ENCODE results near the gene SEBOX.

The SEBOX gene

DNA sequence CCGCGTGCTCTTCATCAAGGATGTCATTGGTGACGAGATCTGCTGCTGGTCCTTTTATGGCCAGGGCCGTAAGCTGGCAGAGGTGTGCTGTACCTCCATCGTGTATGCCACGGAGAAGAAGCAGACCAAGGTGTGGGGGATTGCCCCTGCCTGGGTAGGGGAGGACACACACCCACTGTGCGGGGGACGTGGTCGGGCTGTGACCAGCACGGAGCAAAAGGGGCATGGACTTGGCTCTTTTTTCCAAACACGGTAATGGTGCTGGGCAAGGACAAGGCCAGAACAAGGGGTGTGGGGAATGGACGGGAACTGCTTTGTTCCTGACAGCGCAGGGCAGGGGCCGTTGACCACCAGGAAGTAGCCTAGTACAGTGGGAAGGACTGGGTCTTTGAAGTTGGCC is 22.7 kb downstream of the SEBOX start:
- Histone ChIP-seq H2BK5ac (ENCODE audit: low read depth, low read length, poor library complexity) (no peak overlapping the region), H3K36me3 (ENCODE audit: control insufficient read depth in 1 of 2, insufficient read depth in 2 of 2, low read length in 2 of 2) (peaks cover 63 to 78% of the 10 kb centered on the region in 2 experiments), H4K91ac (ENCODE audit: low read depth, low read length) (no peak overlapping the region), H3K18ac (ENCODE audit: low read length) (no peak overlapping the region), H4K8ac (ENCODE audit: low read depth, low read length) (no peak overlapping the region), H3K79me1 (ENCODE audit: low read length) (no peaks in the 10 kb centered on the region), H3K27me3 (ENCODE audit: insufficient read depth, low read length) (no peaks in the 10 kb centered on the region), H3K4me1 (ENCODE audit: control insufficient read depth in 1 of 2, insufficient read depth in 2 of 2, low read length in 2 of 2) (peaks cover 9 to 16% of the 10 kb centered on the region in 2 experiments), H3K23ac (ENCODE audit: low read length) (no peak overlapping the region), H3K4me3 (ENCODE audit: low read depth, low read length) (no peak overlapping the region), H2BK12ac (ENCODE audit: low read length) (no peak overlapping the region), H4K12ac (ENCODE audit: low read depth, low read length) (no peak overlapping the region), H3K4ac (ENCODE audit: low read depth, low read length) (no peak overlapping the region), H3K79me2 (ENCODE audit: control insufficient read depth, insufficient read depth, low read length, poor library complexity) (peaks cover 2% of the 10 kb centered on the region), H3K27ac (ENCODE audit: low read depth, low read length) (no peak overlapping the region), H2AFZ (ENCODE audit: insufficient read depth, low read length, poor library complexity) (no peak overlapping the region), H3K4me2 (ENCODE audit: low read length) (no peak overlapping the region), H3K9me3 (ENCODE audit: insufficient read depth, low read depth, low read length) (peaks cover 2% of the 10 kb centered on the region), H2BK120ac (ENCODE audit: insufficient read depth, low read length, poor library complexity) (no peak overlapping the region), H3K14ac (ENCODE audit: low read length) (no peak overlapping the region), H3K9ac (ENCODE audit: low read length) (no peak overlapping the region), H2AK5ac (ENCODE audit: low read length) (no peak overlapping the region)
- DNase-seq, result no peak
- no CpG with 5 or more reads among the region's 14 CpGs for WGBS (ENCODE audit: extremely low coverage, insufficient coverage, insufficient read length)

DNA sequence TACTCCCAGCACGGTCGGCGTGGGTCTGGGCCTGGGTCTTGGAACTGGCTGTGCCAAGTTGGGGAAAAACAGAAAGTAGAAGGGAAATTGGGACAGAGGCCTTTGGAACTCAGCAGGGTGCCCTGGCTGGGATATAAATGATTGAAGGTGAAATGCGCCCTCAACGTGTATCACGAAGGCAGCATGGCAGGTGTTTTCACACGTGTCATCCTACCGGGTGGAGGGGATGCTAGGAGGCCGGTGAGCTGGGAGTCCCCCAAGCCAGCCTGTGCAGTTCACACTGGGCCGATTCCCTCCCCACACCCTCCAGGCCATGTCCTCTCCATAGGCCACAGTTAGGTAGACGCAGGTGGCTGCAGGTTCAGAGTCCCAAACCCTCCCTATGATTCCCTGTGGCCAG is 23.5 kb downstream of the SEBOX start:
- no peak for DNase-seq
- Histone ChIP-seq H3K4ac (ENCODE audit: low read depth, low read length) (no peak overlapping the region), H4K91ac (ENCODE audit: low read depth, low read length) (no peak overlapping the region), H3K4me2 (ENCODE audit: low read length) (no peak overlapping the region), H2BK120ac (ENCODE audit: insufficient read depth, low read length, poor library complexity) (no peak overlapping the region), H3K9me3 (ENCODE audit: insufficient read depth, low read depth, low read length) (peaks cover 2% of the 10 kb centered on the region), H3K36me3 (ENCODE audit: control insufficient read depth in 1 of 2, insufficient read depth in 2 of 2, low read length in 2 of 2) (peaks cover 61 to 72% of the 10 kb centered on the region in 2 experiments), H3K9ac (ENCODE audit: low read length) (no peak overlapping the region), H4K12ac (ENCODE audit: low read depth, low read length) (no peak overlapping the region), H3K79me1 (ENCODE audit: low read length) (no peaks in the 10 kb centered on the region), H3K23ac (ENCODE audit: low read length) (no peak overlapping the region), H3K27me3 (ENCODE audit: insufficient read depth, low read length) (no peaks in the 10 kb centered on the region), H3K14ac (ENCODE audit: low read length) (no peak overlapping the region), H4K8ac (ENCODE audit: low read depth, low read length) (no peak overlapping the region), H2BK5ac (ENCODE audit: low read depth, low read length, poor library complexity) (no peak overlapping the region), H3K4me1 (ENCODE audit: control insufficient read depth in 1 of 2, insufficient read depth in 2 of 2, low read length in 2 of 2) (peaks cover 15 to 23% of the 10 kb centered on the region in 2 experiments), H3K79me2 (ENCODE audit: control insufficient read depth, insufficient read depth, low read length, poor library complexity) (peaks cover 8% of the 10 kb centered on the region), H3K27ac (ENCODE audit: low read depth, low read length) (no peak overlapping the region), H2AK5ac (ENCODE audit: low read length) (no peak overlapping the region), H2BK12ac (ENCODE audit: low read length) (no peak overlapping the region), H3K18ac (ENCODE audit: low read length) (no peak overlapping the region), H3K4me3 (ENCODE audit: low read depth, low read length) (no peak overlapping the region), H2AFZ (ENCODE audit: insufficient read depth, low read length, poor library complexity) (no peak overlapping the region)
- no CpG with 5 or more reads among the region's 11 CpGs for WGBS (ENCODE audit: extremely low coverage, insufficient coverage, insufficient read length)

DNA sequence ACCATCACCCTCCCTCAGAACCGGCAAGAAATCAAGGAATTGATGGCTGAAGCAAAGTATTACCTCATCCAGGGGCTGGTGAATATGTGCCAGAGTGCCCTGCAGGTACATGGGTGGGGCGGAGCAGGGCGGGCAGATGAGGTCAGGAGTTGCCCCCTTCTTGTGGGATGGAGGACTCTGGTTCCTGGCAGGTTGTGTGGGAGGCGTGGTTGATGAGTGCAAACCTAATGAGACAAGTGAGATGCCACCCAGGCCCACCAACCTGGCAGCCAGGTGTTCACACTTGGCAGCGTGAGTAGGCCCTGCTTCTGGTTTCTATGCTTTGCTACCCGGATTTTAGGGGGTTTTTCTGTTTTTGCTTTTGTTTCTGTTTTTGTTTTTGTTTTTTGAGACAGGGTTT is 24.6 kb downstream of the SEBOX start:
- Histone ChIP-seq H4K91ac (ENCODE audit: low read depth, low read length) (no peak overlapping the region), H3K27me3 (ENCODE audit: insufficient read depth, low read length) (no peaks in the 10 kb centered on the region), H2BK12ac (ENCODE audit: low read length) (no peak overlapping the region), H3K27ac (ENCODE audit: low read depth, low read length) (no peak overlapping the region), H3K14ac (ENCODE audit: low read length) (no peak overlapping the region), H2BK5ac (ENCODE audit: low read depth, low read length, poor library complexity) (no peak overlapping the region), H3K4me3 (ENCODE audit: low read depth, low read length) (no peak overlapping the region), H4K8ac (ENCODE audit: low read depth, low read length) (no peak overlapping the region), H3K36me3 (ENCODE audit: control insufficient read depth in 1 of 2, insufficient read depth in 2 of 2, low read length in 2 of 2) (peaks cover 58 to 62% of the 10 kb centered on the region in 2 experiments), H3K9ac (ENCODE audit: low read length) (no peak overlapping the region), H2AFZ (ENCODE audit: insufficient read depth, low read length, poor library complexity) (no peak overlapping the region), H3K18ac (ENCODE audit: low read length) (no peak overlapping the region), H3K9me3 (ENCODE audit: insufficient read depth, low read depth, low read length) (peaks cover 2% of the 10 kb centered on the region), H3K79me1 (ENCODE audit: low read length) (peaks cover 6% of the 10 kb centered on the region), H2BK120ac (ENCODE audit: insufficient read depth, low read length, poor library complexity) (no peak overlapping the region), H3K4me2 (ENCODE audit: low read length) (no peak overlapping the region), H4K12ac (ENCODE audit: low read depth, low read length) (no peak overlapping the region), H2AK5ac (ENCODE audit: low read length) (no peak overlapping the region), H3K23ac (ENCODE audit: low read length) (no peak overlapping the region), H3K4me1 (ENCODE audit: control insufficient read depth in 1 of 2, insufficient read depth in 2 of 2, low read length in 2 of 2) (peaks cover 13 to 19% of the 10 kb centered on the region in 2 experiments), H3K79me2 (ENCODE audit: control insufficient read depth, insufficient read depth, low read length, poor library complexity) (peaks cover 16% of the 10 kb centered on the region), H3K4ac (ENCODE audit: low read depth, low read length) (no peak overlapping the region)
- DNase-seq, result no peak
- no CpG with 5 or more reads among the region's 6 CpGs for WGBS (ENCODE audit: extremely low coverage, insufficient coverage, insufficient read length)

DNA sequence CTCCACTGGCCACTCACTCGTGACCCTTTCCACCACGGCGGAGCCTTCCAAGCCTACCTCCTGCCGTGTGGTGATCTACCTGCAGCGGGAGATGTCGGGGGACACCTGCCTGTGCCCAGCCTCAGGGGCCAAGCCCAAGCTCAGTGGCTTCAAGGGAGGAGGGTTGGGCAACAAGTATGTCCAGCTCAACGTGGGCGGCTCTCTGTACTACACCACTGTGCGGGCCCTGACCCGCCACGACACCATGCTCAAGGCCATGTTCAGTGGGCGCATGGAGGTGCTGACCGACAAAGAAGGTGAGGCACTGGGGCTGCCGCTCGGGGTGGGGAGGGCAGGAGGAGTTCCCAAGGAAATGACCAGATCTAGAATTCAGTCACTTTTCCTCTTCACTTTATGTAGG is 25.6 kb downstream of the SEBOX start:
- Histone ChIP-seq H3K23ac (ENCODE audit: low read length) (no peak overlapping the region), H3K9me3 (ENCODE audit: insufficient read depth, low read depth, low read length) (peaks cover 2% of the 10 kb centered on the region), H2AFZ (ENCODE audit: insufficient read depth, low read length, poor library complexity) (no peak overlapping the region), H4K8ac (ENCODE audit: low read depth, low read length) (no peak overlapping the region), H3K9ac (ENCODE audit: low read length) (no peak overlapping the region), H3K4me3 (ENCODE audit: low read depth, low read length) (no peak overlapping the region), H3K36me3 (ENCODE audit: control insufficient read depth in 1 of 2, insufficient read depth in 2 of 2, low read length in 2 of 2) (peaks cover 51 to 53% of the 10 kb centered on the region in 2 experiments), H3K27ac (ENCODE audit: low read depth, low read length) (no peak overlapping the region), H4K91ac (ENCODE audit: low read depth, low read length) (no peak overlapping the region), H2BK5ac (ENCODE audit: low read depth, low read length, poor library complexity) (no peak overlapping the region), H3K4ac (ENCODE audit: low read depth, low read length) (peak overlapping the region; percentile 30), H2BK12ac (ENCODE audit: low read length) (no peak overlapping the region), H3K14ac (ENCODE audit: low read length) (no peak overlapping the region), H4K12ac (ENCODE audit: low read depth, low read length) (no peak overlapping the region), H3K27me3 (ENCODE audit: insufficient read depth, low read length) (no peaks in the 10 kb centered on the region), H3K4me1 (ENCODE audit: control insufficient read depth in 1 of 2, insufficient read depth in 2 of 2, low read length in 2 of 2) (peaks cover 17 to 23% of the 10 kb centered on the region in 2 experiments), H3K4me2 (ENCODE audit: low read length) (no peak overlapping the region), H3K79me1 (ENCODE audit: low read length) (peaks cover 11% of the 10 kb centered on the region), H3K18ac (ENCODE audit: low read length) (peak overlapping the region; percentile 42), H3K79me2 (ENCODE audit: control insufficient read depth, insufficient read depth, low read length, poor library complexity) (peaks cover 22% of the 10 kb centered on the region), H2AK5ac (ENCODE audit: low read length) (no peak overlapping the region), H2BK120ac (ENCODE audit: insufficient read depth, low read length, poor library complexity) (no peak overlapping the region)
- no peak for DNase-seq
- no CpG with 5 or more reads among the region's 15 CpGs for WGBS (ENCODE audit: extremely low coverage, insufficient coverage, insufficient read length)

Data from trophoblast cell (in vitro differentiated cells and primary cell).